CD4-positive, alpha-beta T cell treated with Interleukin-10 for 1 hour (primary cell): ENCODE data around the gene IDH3A.
"Not testable (repeated sequence)": the region's sequence is repeated elsewhere in the genome, so short reads cannot be mapped to it uniquely, and the experiment has no call there.

ENCODE experiments used
- DNase-seq: peaks from one replicate; pipeline ENCODE4 v3.0.0-alpha.2; 2020

IDH3A gene

GRCh38 chr15:78129751-78130287 lies 19.3 kb upstream of the IDH3A start:
- no peak for DNase-seq

GRCh38 chr15:78130466-78131294 lies 18.5 kb upstream of the IDH3A start:
- DNase-seq, result no peak

GRCh38 chr15:78131295-78132061 lies 17.7 kb upstream of the IDH3A start, which contains the start of gene CIB2:
Gene CIB2 (minus strand): TSS chr15:78131445. CDS start chr15:78131215, 230 bp downstream.
- peak; percentile 81 for DNase-seq

GRCh38 chr15:78133801-78134200 lies 15.4 kb upstream of the IDH3A start:
- no peak for DNase-seq

GRCh38 chr15:78139578-78139977 lies 9.6 kb upstream of the IDH3A start:
- no peak for DNase-seq

GRCh38 chr15:78140292-78140691 lies 8.9 kb upstream of the IDH3A start:
- DNase-seq, result no peak

- DNase-seq, result no peak
Observed at GRCh38 chr15:78142332-78142731, 6.8 kb upstream of the IDH3A start.

- no peak for DNase-seq
Observed at GRCh38 chr15:78146425-78147154, 2.6 kb upstream of the IDH3A start.

GRCh38 chr15:78147566-78147965 lies 1.6 kb upstream of the IDH3A start:
- DNase-seq, result no peak

- no peak for DNase-seq
Observed at GRCh38 chr15:78148392-78149067, 632 bp upstream of the IDH3A start.

GRCh38 chr15:78149805-78150751 lies 916 bp downstream of the IDH3A start:
- no peak for DNase-seq

GRCh38 chr15:78151075-78151474 lies 1.9 kb downstream of the IDH3A start:
- not testable (repeated sequence) for DNase-seq

- no peak for DNase-seq
Observed at GRCh38 chr15:78154955-78155354, 5.8 kb downstream of the IDH3A start.

GRCh38 chr15:78155355-78155939 lies 6.3 kb downstream of the IDH3A start:
- DNase-seq, result no peak

GRCh38 chr15:78156653-78157052 lies 7.5 kb downstream of the IDH3A start:
- DNase-seq, result no peak

GRCh38 chr15:78157203-78157602 lies 8.0 kb downstream of the IDH3A start:
- DNase-seq, result no peak

- DNase-seq, result no peak
Observed at GRCh38 chr15:78159395-78159794, 10.2 kb downstream of the IDH3A start.

- DNase-seq, result peak; percentile 33
Observed at GRCh38 chr15:78162038-78162437, 12.9 kb downstream of the IDH3A start.

- DNase-seq, result no peak
Observed at GRCh38 chr15:78164010-78164409, 14.8 kb downstream of the IDH3A start.

GRCh38 chr15:78167227-78167888 lies 18.2 kb downstream of the IDH3A start:
- DNase-seq, result peak; percentile 46
